SK-N-SH treated with all-trans-retinoic acid at 6 μM for 48 hours (cell line): ENCODE data around the gene RRM2.
A peak's percentile ranks its signal among the peaks of the same experiment; 100 is the strongest.

Source experiments
- ATAC-seq: fragments of 200-7000 bp; cut with Tn5 transposase; 3 replicates; pipeline ENCODE4 v1.9.1; 2020; ENCODE audit warnings: mild to moderate bottlenecking, moderate library complexity
- ARNTL ChIP-seq: fragments of 450-650 bp; formaldehyde crosslinking; IDR thresholded peaks from 2 replicates; pipeline ENCODE4 v1.5.0; 2020; ENCODE audit warnings: low read depth, mild to moderate bottlenecking, moderate library complexity, borderline replicate concordance
- CREB5 ChIP-seq: fragments of 250-450 bp; sonication (Bioruptor Pico); IDR thresholded peaks from 2 replicates; pipeline ENCODE4 v1.5.1; 2020; ENCODE audit warnings: low read depth, mild to moderate bottlenecking, moderate library complexity
- CSDC2 ChIP-seq: fragments of 250-450 bp; sonication (Bioruptor Pico); IDR thresholded peaks from 2 replicates; pipeline ENCODE4 v1.5.0; 2020; ENCODE audit warnings: mild to moderate bottlenecking, moderate library complexity
- ESRRG ChIP-seq: fragments of 250-450 bp; sonication (Bioruptor Pico); IDR thresholded peaks from 2 replicates; pipeline ENCODE4 v1.6.1; 2021; ENCODE audit warnings: mild to moderate bottlenecking
- ISL1 ChIP-seq: fragments of 250-450 bp; sonication (Bioruptor Pico); IDR thresholded peaks from 2 replicates; pipeline ENCODE4 v2.1.2; 2022; ENCODE audit warnings: mild to moderate bottlenecking, moderate library complexity
- OSR1 ChIP-seq: fragments of 250-450 bp; sonication (Bioruptor Pico); IDR thresholded peaks from 2 replicates; pipeline ENCODE4 v1.8.0; 2022; ENCODE audit warnings: moderate library complexity, mild to moderate bottlenecking, inconsistent platforms
- POU6F1 ChIP-seq: fragments of 250-450 bp; sonication (Bioruptor Pico); IDR thresholded peaks from 2 replicates; pipeline ENCODE4 v1.8.0; 2021; ENCODE audit warnings: low read depth, mild to moderate bottlenecking, moderate library complexity, borderline replicate concordance
- SNAI2 ChIP-seq: fragments of 250-450 bp; sonication (Bioruptor Pico); IDR thresholded peaks from 2 replicates; pipeline ENCODE4 v1.5.0; 2020; ENCODE audit warnings: mild to moderate bottlenecking, moderate library complexity
- TCF4 ChIP-seq: fragments of 250-450 bp; sonication (Bioruptor Pico); IDR thresholded peaks from 2 replicates; pipeline ENCODE4 v1.8.0; 2021; ENCODE audit warnings: mild to moderate bottlenecking, moderate library complexity, borderline replicate concordance
- TOX ChIP-seq: fragments of 250-450 bp; sonication (Bioruptor Pico); IDR thresholded peaks from 2 replicates; pipeline ENCODE4 v1.8.0; 2021; ENCODE audit warnings: mild to moderate bottlenecking, moderate library complexity, borderline replicate concordance
- ZFP3 ChIP-seq: fragments of 250-450 bp; sonication (Bioruptor Pico); IDR thresholded peaks from 2 replicates; pipeline ENCODE4 v1.5.0; 2020; ENCODE audit warnings: mild to moderate bottlenecking, moderate library complexity
- ZFP30 ChIP-seq: fragments of 450-650 bp; formaldehyde crosslinking; IDR thresholded peaks from 2 replicates; pipeline ENCODE4 v1.5.0; 2022; ENCODE audit warnings: mild to moderate bottlenecking, moderate library complexity
- ZNF70 ChIP-seq: fragments of 450-650 bp; formaldehyde crosslinking; IDR thresholded peaks from 2 replicates; pipeline ENCODE4 v1.5.0; 2020; ENCODE audit warnings: mild to moderate bottlenecking, moderate library complexity
- TF ChIP-seq, protein P1 (sequence below): fragments of 250-450 bp; sonication (Bioruptor Pico); IDR thresholded peaks from 2 replicates; pipeline ENCODE4 v1.5.0; 2020; ENCODE audit warnings: mild to moderate bottlenecking, moderate library complexity
- TF ChIP-seq, protein P2 (sequence below): fragments of 250-450 bp; sonication (Bioruptor Pico); IDR thresholded peaks from 2 replicates; pipeline ENCODE4 v1.8.0; 2020; ENCODE audit warnings: mild to moderate bottlenecking, moderate library complexity, borderline replicate concordance
- TF ChIP-seq, protein P3 (sequence below): fragments of 250-450 bp; sonication (Bioruptor Pico); IDR thresholded peaks from 2 replicates; pipeline ENCODE4 v1.5.1; 2021; ENCODE audit warnings: mild to moderate bottlenecking, moderate library complexity

The RRM2 gene

GRCh38 chr2:10137053-10137843 lies 14.7 kb downstream of the RRM2 start:
- no peak for TF ChIP-seq OSR1 (CRISPR knock-in tag)
- no peak for TF ChIP-seq TCF4 (CRISPR knock-in tag)
- no peak for TF ChIP-seq ZFP3 (CRISPR knock-in tag)
- no peak for TF ChIP-seq ZNF70 (CRISPR knock-in tag)
- TF ChIP-seq CSDC2 (CRISPR knock-in tag) = no peak
- TF ChIP-seq ISL1 (CRISPR knock-in tag) = no peak
- no peak for TF ChIP-seq CREB5 (CRISPR knock-in tag)
- TF ChIP-seq POU6F1 (CRISPR knock-in tag) = no peak
- TF ChIP-seq, protein P1, sequence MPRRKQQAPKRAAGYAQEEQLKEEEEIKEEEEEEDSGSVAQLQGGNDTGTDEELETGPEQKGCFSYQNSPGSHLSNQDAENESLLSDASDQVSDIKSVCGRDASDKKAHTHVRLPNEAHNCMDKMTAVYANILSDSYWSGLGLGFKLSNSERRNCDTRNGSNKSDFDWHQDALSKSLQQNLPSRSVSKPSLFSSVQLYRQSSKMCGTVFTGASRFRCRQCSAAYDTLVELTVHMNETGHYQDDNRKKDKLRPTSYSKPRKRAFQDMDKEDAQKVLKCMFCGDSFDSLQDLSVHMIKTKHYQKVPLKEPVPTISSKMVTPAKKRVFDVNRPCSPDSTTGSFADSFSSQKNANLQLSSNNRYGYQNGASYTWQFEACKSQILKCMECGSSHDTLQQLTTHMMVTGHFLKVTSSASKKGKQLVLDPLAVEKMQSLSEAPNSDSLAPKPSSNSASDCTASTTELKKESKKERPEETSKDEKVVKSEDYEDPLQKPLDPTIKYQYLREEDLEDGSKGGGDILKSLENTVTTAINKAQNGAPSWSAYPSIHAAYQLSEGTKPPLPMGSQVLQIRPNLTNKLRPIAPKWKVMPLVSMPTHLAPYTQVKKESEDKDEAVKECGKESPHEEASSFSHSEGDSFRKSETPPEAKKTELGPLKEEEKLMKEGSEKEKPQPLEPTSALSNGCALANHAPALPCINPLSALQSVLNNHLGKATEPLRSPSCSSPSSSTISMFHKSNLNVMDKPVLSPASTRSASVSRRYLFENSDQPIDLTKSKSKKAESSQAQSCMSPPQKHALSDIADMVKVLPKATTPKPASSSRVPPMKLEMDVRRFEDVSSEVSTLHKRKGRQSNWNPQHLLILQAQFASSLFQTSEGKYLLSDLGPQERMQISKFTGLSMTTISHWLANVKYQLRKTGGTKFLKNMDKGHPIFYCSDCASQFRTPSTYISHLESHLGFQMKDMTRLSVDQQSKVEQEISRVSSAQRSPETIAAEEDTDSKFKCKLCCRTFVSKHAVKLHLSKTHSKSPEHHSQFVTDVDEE = no peak
- ATAC-seq = peak; percentile 5; the same call in 2 of the 3 replicates

DNA sequence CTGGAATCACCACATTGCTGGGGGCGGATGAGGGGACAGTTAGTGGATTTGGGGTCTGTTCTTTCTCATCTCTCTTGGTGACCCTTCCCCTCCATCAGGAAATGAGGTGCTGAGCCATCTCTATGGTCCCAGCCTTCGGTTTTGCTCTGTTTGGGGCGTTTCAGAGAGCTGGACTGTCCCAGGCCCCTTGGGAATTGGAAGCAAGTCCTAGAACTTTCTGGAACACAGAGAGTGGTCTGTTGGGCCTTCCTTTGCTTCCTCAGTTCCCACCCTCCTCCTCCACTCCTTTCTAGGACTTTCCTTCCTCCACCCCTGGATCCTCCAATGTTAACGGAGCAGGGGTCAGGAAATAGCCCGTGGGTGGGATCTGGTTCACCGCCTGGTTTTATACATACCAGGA lies 17.0 kb downstream of the RRM2 start:
- no peak for ATAC-seq
- TF ChIP-seq ARNTL (CRISPR knock-in tag) (no peak), ZFP30 (CRISPR knock-in tag) (no peak), POU6F1 (CRISPR knock-in tag) (no peak), ESRRG (no peak), TOX (CRISPR knock-in tag) (no peak), ISL1 (CRISPR knock-in tag) (no peak), TCF4 (CRISPR knock-in tag) (no peak), CREB5 (CRISPR knock-in tag) (no peak), SNAI2 (CRISPR knock-in tag) (no peak)
- TF ChIP-seq, protein P2, sequence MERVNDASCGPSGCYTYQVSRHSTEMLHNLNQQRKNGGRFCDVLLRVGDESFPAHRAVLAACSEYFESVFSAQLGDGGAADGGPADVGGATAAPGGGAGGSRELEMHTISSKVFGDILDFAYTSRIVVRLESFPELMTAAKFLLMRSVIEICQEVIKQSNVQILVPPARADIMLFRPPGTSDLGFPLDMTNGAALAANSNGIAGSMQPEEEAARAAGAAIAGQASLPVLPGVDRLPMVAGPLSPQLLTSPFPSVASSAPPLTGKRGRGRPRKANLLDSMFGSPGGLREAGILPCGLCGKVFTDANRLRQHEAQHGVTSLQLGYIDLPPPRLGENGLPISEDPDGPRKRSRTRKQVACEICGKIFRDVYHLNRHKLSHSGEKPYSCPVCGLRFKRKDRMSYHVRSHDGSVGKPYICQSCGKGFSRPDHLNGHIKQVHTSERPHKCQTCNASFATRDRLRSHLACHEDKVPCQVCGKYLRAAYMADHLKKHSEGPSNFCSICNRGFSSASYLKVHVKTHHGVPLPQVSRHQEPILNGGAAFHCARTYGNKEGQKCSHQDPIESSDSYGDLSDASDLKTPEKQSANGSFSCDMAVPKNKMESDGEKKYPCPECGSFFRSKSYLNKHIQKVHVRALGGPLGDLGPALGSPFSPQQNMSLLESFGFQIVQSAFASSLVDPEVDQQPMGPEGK = no peak
- TF ChIP-seq, protein P3, sequence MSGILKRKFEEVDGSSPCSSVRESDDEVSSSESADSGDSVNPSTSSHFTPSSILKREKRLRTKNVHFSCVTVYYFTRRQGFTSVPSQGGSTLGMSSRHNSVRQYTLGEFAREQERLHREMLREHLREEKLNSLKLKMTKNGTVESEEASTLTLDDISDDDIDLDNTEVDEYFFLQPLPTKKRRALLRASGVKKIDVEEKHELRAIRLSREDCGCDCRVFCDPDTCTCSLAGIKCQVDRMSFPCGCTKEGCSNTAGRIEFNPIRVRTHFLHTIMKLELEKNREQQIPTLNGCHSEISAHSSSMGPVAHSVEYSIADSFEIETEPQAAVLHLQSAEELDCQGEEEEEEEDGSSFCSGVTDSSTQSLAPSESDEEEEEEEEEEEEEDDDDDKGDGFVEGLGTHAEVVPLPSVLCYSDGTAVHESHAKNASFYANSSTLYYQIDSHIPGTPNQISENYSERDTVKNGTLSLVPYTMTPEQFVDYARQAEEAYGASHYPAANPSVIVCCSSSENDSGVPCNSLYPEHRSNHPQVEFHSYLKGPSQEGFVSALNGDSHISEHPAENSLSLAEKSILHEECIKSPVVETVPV (CRISPR knock-in tag) = no peak
